Left lobe of liver (tissue), 2 donors: ENCODE results near the gene AHDC1. TPM values are rescaled to one million over a fixed set of nuclear protein-coding genes. Genes with fewer than 3 reads are reported as not detected.
"Not testable (repeated sequence)": the region's sequence is repeated elsewhere in the genome, so short reads cannot be mapped to it uniquely, and the experiment has no call there.

ENCODE experiments used
- ATAC-seq: fragments of 200-7000 bp; cut with Tn5 transposase; one replicate; pipeline ENCODE4 v1.9.1; 2020; ENCODE audit warnings: mild to moderate bottlenecking, moderate library complexity
- DNase-seq: peaks from one replicate; pipeline ENCODE4 v3.0.0-alpha.2; 2020; ENCODE audit warnings: low spot score
- total RNA-seq: library from RNA; stranded (reverse); gene quantifications from one replicate; pipeline ENCODE4 v1.2.1, GENCODE V29; 2021
- donor health status: DM: no; HTN: no; CAD: no; lungs with moderate emphysema.
- donor health status: DM: no; HTN: yes; CAD: no.

AHDC1 gene, protein sequence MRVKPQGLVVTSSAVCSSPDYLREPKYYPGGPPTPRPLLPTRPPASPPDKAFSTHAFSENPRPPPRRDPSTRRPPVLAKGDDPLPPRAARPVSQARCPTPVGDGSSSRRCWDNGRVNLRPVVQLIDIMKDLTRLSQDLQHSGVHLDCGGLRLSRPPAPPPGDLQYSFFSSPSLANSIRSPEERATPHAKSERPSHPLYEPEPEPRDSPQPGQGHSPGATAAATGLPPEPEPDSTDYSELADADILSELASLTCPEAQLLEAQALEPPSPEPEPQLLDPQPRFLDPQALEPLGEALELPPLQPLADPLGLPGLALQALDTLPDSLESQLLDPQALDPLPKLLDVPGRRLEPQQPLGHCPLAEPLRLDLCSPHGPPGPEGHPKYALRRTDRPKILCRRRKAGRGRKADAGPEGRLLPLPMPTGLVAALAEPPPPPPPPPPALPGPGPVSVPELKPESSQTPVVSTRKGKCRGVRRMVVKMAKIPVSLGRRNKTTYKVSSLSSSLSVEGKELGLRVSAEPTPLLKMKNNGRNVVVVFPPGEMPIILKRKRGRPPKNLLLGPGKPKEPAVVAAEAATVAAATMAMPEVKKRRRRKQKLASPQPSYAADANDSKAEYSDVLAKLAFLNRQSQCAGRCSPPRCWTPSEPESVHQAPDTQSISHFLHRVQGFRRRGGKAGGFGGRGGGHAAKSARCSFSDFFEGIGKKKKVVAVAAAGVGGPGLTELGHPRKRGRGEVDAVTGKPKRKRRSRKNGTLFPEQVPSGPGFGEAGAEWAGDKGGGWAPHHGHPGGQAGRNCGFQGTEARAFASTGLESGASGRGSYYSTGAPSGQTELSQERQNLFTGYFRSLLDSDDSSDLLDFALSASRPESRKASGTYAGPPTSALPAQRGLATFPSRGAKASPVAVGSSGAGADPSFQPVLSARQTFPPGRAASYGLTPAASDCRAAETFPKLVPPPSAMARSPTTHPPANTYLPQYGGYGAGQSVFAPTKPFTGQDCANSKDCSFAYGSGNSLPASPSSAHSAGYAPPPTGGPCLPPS (N-terminal part only)
- 20.0 TPM for total RNA-seq

DNA sequence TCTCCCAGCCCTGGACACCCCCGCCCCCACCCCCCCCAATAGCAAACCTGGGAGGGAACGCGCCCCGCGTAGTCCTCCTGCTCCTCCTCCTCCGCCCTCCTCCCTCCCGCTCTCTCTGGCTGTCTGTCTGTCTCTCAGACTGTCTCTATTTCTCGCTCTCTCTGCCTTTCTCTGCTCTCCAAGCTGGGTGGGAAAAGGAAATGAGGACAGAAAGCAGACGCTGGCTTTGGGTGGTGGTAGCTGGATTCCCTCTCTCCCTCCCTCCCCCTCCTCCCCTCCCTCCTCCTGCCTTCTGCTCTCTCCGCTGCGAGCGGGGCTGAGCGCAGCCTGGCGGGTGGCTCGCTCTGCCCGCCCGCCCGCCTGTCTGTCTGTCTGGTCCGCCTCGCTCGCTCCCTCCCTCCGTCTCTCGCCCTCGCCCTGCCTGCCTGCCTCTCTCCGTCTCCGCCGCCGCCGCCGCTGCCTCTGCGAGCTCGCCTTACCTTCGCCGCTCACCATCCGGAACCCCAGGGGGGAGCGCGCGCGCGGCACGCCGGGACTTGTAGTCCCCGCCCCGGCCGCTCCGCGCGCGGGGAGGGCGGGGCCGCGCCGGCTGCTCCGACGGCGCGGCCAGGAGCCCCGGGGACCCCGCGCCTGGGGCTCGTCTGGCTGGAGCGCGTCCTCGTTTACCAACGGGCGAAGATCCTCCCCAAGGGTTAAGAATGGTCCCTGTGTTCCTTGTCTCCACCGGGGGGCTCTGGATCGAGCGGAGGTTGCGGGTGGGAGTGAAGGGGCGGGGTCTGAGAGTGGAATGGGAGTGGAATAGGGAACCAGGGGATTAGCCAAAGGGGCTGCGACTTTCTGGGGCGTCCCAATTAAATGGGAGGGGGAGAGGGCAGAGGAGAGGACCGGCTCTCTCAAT is at the start of gene AHDC1:
Gene AHDC1 (minus strand): TSS at position 464 of the 898 bp plus-strand sequence. CDS start 52,029 bp downstream, outside the sequence.
- DNase-seq (peak; percentile 91), ATAC-seq (peak; percentile 75)

DNA sequence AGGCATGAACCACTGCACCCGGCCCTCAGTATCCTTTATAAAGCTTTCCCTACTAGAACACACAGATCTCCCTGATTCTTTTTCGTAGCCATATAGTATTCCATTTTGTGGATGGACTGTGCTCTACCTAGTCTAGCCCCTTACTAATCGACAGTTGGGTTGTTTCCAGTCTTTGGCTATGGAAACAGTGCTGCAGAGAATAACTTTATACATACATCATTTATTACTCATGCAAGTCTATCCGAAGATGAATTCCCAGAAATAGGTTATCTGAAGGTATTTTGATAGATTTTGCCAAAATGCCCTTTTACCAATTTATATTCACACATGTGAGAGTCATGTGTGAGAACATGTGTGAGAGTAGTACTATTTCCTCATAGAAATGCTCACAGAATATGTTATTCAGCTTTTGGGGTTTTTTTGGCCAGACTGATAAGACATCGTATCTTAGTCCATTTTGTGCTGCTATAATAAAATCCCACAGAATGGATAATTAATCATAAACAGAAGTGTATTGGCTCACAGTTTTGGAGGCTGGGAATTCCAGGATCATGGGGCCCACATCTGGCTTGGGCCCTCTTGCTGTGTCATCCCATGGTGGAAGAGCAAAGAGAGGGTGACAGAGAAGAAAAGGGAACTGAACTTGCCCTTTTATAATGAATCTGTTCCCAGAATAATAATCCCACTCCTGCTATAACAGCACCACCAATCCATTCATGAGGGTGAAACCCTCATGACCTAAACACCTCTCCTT is 48.3 kb upstream of the AHDC1 start:
- DNase-seq, result no peak

DNA sequence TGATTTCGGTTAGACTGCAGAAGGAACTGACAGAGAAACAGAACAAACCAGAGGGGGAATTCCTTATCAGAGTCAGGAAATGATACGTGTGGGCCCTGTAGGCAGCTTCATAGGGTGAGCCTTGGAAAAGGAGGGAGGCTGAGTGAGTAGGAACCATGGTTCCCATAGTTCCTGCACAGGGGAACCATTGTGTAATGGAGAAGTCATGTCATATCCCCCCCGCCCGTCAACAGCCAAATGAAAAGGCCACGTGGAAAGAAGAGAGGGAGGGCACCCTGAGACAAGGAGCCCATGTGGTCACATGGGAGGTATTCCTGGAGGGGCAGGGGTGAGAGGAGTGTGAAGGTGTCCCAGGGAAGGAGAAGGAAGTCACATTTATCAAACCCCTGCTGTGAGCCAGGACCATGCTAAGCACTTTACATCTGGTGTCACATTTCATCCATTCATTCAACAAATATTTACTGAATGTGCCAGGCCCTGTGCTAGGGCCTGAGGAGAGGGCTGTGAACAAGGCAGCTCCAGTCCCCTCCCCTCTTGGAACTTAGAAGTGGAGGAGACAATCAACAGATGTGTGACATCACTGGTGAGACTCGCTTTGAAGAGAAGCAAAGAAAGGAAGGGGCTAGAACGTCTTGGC is 46.7 kb upstream of the AHDC1 start:
- ATAC-seq, result no peak

More for the DNA sequence above, 48.3 kb upstream of the AHDC1 start:
- no peak for ATAC-seq

DNA sequence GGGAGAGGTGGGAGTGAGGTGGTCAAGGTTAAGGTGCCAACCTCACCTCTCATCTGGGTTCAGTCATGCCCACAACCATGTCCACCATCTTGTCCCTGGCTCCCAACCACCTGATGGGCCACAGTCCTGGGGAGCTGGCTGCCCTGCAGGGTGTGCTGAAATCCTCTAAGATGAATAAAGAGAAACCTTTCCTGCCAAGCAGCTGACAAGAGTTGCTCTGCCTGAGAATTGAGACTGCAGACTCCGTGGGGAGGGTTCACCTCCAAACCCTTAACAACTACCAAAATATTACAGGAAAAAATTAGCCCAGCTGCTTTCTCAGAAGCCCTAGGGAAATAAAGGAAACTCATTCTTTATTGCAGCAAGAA is 46.2 kb upstream of the AHDC1 start:
- DNase-seq (no peak), ATAC-seq (no peak)

More for the DNA sequence above, 46.7 kb upstream of the AHDC1 start:
- DNase-seq, result no peak

DNA sequence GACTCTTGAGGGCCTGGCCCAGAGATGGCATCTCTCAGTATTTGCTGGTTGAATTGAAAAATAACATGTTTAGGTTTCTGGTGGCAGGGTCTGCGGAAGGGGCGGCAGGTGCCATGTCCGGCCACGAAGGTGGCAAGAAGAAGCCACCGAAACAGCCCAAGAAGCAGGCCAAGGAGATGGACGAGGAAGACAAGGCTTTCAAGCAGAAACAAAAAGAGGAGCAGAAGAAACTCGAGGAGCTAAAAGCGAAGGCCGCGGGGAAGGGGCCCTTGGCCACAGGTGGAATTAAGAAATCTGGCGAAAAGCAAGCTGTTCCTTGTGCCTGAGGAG is 45.3 kb upstream of the AHDC1 start:
- ATAC-seq, result no peak
- DNase-seq, result no peak

DNA sequence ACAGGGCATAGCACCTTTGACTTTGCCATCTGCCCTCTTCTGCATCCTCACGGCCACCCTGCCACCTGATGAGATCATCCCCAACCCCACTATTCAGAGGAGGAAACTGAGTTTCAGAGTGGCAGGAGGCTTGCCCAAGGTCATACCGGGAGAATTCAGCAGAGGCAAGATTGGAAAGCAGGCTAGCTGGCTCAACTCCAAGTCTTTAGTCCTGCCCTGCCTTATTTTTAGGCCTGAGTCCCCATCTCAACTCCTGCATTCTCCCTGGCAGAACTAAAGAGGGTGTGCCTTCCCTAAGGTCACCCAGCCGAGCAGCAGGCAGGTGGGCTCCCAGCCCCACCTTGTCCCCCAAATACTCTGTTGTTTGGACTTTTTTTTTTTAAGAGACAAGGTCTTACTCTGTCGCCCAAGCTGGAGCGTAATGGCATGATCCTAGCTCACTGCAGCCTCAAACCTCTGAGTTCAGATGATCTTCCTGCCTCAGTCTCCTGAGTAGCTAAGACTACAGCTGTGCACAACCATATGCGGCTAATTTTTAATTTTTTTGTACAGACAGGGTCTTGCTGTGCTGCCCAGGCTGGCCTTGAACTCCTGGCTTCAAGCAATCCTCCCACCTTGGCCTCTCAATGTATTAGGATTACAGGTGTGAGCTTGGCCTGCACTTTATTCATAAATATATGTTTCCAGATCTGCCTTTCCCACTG is 44.8 kb upstream of the AHDC1 start:
- ATAC-seq, result no peak
- DNase-seq, result no peak

DNA sequence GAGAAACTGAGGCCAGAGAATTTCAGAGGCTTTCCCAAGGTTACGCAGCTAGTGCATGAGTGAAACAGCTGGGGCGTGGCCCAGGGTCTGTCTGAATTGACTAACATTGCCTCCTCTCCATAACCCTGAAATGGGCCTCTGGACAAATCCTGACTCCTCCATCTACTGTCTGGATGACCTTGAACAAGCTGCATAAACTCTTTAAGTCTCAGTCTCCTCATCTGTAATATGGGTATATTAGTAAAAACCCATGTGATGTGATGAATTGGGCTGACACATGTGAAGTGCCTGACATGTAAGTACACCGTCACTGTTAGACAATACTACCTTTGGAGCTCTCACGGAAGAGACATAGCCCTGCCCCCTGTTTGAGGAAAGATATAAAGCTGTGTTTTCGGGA is 43.4 kb upstream of the AHDC1 start:
- DNase-seq (no peak), ATAC-seq (no peak)

DNA sequence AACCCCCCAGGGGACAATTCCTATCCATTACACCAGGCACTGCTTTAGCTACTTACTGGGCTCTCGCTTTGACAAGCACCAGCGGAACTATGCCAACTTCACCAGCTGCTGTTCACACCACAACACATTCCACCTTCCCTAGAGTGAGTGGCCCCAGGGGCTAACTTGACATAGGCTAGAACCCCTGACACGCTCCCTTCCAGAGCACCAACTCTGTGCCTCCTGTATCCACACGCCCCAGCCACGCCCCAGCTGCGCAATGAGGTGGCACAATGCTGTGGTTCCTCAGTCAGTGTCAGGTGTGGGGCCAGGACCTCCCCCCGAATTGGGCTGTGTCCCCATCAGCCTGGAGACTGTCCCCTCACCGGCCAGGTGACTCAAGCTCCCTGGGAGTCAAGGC is 42.7 kb upstream of the AHDC1 start:
- DNase-seq (no peak), ATAC-seq (no peak)

DNA sequence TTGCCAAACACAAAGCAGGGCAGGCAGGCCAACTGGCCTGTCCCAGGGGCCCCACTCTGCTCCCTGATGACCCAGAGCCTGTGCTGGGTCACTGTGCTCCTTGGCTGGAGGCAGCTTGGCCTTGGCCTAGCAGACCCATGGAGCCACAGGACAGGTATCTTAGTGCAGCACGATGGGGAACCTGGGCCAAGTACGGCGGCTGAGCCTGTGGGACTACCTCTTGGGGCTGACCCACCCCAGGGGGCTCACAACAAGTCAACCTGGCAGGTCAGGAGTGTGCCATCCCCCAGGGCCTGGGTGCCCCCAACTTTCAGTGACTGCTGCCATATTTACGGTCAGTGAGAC is 41.1 kb upstream of the AHDC1 start:
- DNase-seq, result no peak
- no peak for ATAC-seq

DNA sequence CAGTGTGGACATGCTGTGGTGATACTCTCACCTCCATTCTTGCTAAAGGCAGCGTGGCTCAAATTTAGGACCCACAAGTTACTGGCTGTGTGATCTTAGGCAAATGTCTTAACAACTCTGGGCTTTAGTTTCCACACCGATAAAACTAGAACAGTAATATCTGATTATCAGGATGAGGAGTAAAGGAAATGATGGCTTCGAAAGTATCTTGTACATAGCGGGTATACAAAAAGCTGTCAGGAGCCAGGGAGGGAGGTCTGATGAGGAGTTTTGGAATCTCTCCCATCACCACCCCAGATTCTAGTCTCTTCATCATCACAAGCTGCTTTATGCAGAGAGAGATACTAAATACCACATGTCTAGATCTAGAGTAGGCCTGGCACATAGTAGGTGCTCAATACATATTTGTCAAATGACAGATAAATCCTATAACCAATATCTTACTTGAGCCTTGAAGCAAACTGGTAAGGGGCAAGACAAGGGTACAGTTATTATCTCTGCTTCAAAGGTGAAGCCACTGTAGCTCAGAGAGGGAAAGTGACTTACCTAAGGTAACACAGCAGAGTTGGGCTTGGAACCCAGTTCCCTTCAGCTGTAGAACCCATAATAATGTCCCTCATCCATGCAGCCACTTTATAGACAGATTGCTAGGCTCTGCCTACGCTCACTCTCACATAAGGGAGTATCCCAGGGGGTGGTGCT is 40.6 kb upstream of the AHDC1 start:
- DNase-seq (no peak), ATAC-seq (no peak)

DNA sequence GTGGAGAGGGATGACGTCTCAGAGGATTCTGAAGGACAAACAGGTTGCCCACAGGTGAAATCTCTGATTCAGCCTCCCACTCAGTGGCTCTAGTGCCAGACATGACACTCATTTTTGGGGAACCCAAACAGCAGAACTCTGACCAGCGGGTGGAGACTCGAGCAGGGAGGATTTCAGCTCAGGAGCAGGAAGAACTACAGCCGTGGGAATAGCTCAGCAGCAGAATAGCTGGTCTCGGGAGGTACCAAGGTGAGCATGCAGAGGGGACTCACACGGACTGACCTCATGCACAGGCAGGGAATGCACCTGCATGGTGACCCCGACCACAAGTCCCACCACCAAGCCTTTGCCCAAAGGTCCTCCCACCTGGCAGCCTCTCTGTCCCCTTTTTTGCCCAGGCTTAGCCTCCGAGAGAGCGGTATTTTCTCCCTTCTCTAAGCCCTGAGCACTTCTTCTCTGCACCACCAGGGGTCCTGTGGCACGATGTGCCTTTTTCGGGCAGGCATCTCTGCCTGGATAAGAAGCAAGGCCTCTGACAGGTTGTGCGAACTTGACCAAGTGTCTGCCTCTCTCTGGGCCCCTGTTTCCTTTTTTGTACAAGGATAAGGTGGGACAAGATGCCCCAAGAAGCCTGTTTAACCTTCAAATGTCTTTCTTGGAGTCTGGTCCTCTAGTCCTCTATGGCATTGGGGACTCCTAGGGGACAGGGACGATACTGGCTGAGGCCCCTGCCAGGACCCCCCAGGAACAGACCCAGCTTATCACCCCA is 39.8 kb upstream of the AHDC1 start:
- DNase-seq, result no peak

DNA sequence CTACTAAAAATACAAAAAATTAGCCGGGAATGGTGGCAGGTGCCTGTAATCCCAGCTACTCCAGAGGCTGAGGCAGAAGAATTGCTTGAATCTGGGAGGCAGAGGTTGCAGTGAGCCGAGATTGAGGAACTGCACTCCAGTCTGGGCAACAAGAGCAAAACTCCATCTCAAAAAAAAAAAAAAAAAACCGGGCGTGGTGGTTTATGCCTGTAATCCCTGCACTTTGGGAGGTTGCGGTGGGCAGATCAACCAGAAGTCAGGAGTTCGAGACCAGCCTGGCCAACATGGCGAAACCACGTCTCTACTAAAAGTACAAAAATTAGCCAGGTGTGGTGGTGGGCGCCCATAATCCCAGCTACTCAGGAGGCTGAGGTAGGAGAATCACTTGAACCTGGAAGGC is 36.6 kb upstream of the AHDC1 start:
- not testable (repeated sequence) for ATAC-seq

More for the DNA sequence above, 39.8 kb upstream of the AHDC1 start:
- peak; percentile 94 for ATAC-seq

DNA sequence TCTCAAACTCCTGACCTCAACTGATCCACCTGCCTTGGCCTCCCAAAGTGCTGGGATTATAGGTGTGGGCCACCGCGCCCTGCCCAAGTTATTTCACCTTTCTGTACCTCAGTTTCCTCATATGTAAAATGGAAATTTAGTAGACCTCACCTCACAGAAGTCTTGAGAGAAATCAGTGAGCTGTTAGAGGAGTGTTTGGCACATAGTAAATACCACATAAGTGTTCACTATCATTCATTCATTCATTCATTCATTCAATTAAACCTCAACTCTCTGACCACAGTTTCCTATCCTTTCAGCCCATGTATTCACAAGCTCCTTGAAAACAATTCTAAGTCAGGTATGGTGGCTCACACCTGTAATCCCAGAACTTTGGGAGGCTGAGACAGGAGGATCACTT is 34.9 kb upstream of the AHDC1 start:
- ATAC-seq, result no peak
- no peak for DNase-seq

More for the DNA sequence above, 36.6 kb upstream of the AHDC1 start:
- DNase-seq, result not testable (repeated sequence)

DNA sequence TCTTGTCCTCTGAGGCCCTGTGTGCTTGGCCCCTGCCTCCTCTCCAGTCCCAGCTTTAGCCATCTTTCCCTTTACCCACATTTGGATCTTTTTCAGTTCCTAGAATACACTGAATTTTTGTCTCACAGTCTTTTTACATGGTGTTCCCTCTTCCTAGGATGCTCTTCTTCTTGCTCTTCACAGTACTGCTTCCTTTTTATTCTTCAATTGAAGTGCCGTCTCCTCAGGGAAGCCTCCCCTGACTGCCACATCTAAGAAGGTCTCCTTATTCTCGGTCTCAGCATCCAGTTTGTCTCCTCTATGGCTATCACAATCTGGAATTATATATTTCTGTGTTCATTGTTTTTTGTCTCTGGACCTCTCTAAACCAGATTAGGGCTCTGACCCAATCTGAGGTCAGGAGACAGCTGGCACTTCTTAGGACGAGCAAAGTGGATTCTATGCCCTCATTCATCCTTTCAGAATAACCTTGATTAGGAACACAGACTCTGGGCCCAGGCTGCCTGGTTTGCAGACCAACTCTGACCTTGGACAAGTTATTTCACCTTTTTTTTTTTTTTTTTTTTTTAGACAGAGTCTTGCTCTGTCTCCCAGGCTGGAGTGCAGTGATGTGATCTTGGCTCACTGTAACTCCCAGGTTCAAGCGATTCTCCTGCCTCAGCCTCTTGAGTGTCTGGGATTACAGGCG is 34.2 kb upstream of the AHDC1 start:
- DNase-seq, result no peak
- ATAC-seq, result no peak

DNA sequence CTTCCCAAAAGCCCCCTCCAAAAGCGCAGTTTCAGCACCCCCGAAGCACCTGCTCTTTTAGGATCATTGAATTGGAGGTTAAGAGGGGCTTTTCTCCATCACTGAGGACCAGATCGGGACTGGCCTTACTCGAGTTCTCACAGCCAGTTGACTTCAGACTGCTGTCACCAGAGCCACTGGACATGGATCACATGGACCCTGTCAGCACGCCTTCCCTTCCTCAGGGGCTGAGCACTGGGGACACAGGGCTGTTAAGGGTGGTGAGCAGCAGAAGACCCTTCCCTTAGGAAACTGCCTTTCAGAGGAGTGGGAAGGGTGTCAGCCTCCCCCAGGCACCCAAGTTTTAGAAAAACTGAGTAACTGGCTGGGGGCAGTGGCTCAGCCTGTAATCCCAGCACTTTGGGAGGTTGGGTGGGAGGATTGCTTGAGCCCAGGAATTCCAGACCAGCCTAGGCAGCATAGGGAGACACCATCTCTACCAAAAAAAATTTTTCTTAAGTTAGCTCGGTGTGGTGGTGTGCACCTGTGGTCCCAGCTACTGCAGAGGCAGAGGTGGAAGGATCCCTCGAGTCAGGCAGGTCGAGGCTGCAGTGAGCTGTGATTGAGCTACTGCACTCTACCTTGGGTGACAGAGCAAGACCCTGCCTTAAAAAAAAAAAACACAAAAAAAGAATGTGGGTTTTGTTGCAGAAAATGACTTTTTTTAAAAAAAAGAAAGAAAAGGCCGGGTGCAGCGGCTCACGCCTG is 31.6 kb upstream of the AHDC1 start:
- DNase-seq (no peak), ATAC-seq (no peak)

DNA sequence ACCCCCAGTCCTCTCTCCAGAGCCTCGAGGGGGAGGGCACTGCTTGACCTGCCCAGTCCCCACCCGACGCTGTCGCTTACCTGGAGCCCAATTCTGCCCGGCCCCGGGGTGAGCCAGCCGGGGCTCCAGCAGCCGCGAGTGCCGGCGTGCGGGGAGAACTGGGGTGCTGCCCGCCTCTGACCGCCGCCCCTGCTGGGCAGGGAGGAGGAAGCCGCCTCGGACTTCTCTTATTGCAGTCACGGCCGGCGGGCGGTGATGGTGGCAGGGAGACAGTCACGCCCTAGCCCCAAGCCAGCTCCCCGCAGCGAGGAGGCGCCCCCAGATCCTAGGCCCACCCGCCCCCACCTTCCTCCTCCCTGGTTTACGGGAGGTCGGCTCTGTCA is 31.0 kb upstream of the AHDC1 start, which contains the start of gene FGR:
Gene FGR (minus strand): TSS at position 201 of the 383 bp plus-strand sequence. CDS start 11,269 bp downstream, outside the sequence.
- no peak for DNase-seq
- ATAC-seq, result peak; percentile 34
